Stomach (tissue), 9 donors: ENCODE measurements around the gene WHRN. TPM values are rescaled to one million over a fixed set of nuclear protein-coding genes. Genes with fewer than 3 reads are reported as not detected.

Experiments
- DNase-seq, 2 donors: peaks; one replicate each; pipeline versions ENCODE4 v3.0.0 to v3.0.0-alpha.2; 2013 to 2019
- H3K27ac ChIP-seq, 5 donors: fragments of 200-600 bp in 4 of 5; sonication (generic) in 4 of 5; one replicate each; pipeline ENCODE4 v1.5.1; 2013 to 2019; ENCODE audit warnings: mild to moderate bottlenecking in 1 of 5, moderate library complexity in 1 of 5
- H3K27me3 ChIP-seq, 3 donors: fragments of 200-600 bp; sonication (generic); one replicate each; pipeline ENCODE4 v1.5.1; 2017 to 2019; ENCODE audit warnings: mixed run types in 1 of 3
- H3K36me3 ChIP-seq, 4 donors: fragments of 200-600 bp; sonication (generic); 1 replicate in 3 of 4; 2 replicates in 1 of 4; pipeline ENCODE4 v1.5.1; 2016 to 2019
- H3K4me1 ChIP-seq, 4 donors: fragments of 200-600 bp; sonication (generic); one replicate each; pipeline ENCODE4 v1.5.1; 2016 to 2019
- H3K4me3 ChIP-seq, 4 donors: fragments of 200-600 bp; sonication (generic) in 3 of 4; one replicate each; pipeline ENCODE4 v1.5.1; 2016 to 2019; ENCODE audit warnings: mild to moderate bottlenecking in 1 of 4
- H3K9me3 ChIP-seq, 4 donors: fragments of 200-600 bp; sonication (generic); one replicate each; pipeline ENCODE4 v1.5.1; 2016 to 2019
- EP300 ChIP-seq: sonication (generic); formaldehyde crosslinking; IDR thresholded peaks from one replicate; pipeline ENCODE4 v1.6.1; 2017; ENCODE audit warnings: antibody characterized with exemption
- POLR2A ChIP-seq, 4 donors: fragments of 450-650 bp; IDR thresholded peaks; one replicate each; pipeline ENCODE4 v1.6.1; 2016; ENCODE audit warnings: antibody characterized with exemption in 4 of 4, control low read depth in 2 of 4, mild to moderate bottlenecking in 1 of 4, moderate library complexity in 1 of 4
- POLR2AphosphoS5 ChIP-seq, 3 donors: sonication (generic); formaldehyde crosslinking; IDR thresholded peaks; one replicate each; pipeline ENCODE4 v1.6.1; 2016; ENCODE audit warnings: antibody characterized with exemption in 3 of 3
- WGBS, 5 donors: extraction: QIAGEN DNeasy Blood & Tissue Kit in 3 of 5; methylation state at CpG; one replicate each; pipeline versions ENCODE4 v1.1.5 to v1.1.7; 2013 to 2018; 5-methylcytosine and 5-hydroxymethylcytosine counted together
- intact Hi-C: fragments of 100-400 bp; cut with DNase I; formaldehyde crosslinking; loops from one replicate; pipeline ENCODE4 v1.15.1; 2023; ENCODE audit warnings: low total_unique reads
- polyA plus RNA-seq, 3 donors: library from polyadenylated mRNA; stranded (reverse); fragments of 200-250 nt; gene quantifications; one replicate each; pipeline ENCODE4 v1.2.3, GENCODE V29; 2013
- total RNA-seq, 5 donors: library from RNA; depleted of rRNA; stranded (reverse); fragments of >200 nt; gene quantifications; one replicate each; pipeline versions ENCODE4 v1.1.0 to v1.2.3, GENCODE V29; 2014 to 2016
- TF ChIP-seq, protein P1 (sequence below), 7 experiments: fragments of 450-650 bp in 4 of 7; fragments of 200-600 bp in 3 of 7; sonication (generic) in 3 of 7; IDR thresholded peaks; one replicate each; pipeline ENCODE4 v1.5.1; 2016 to 2019; ENCODE audit warnings: antibody characterized with exemption in 7 of 7, control low read depth in 2 of 7, mild to moderate bottlenecking in 1 of 7
- donor health status: healthy with polysubstance abuse.
- donor health status: Bipolar disorder and iron deficiency.
- donor health status: healthy.

WHRN gene
- total and polyA plus RNA-seq, 8 donors, result 2.3 to 70.1 (median 4.8) TPM

DNA sequence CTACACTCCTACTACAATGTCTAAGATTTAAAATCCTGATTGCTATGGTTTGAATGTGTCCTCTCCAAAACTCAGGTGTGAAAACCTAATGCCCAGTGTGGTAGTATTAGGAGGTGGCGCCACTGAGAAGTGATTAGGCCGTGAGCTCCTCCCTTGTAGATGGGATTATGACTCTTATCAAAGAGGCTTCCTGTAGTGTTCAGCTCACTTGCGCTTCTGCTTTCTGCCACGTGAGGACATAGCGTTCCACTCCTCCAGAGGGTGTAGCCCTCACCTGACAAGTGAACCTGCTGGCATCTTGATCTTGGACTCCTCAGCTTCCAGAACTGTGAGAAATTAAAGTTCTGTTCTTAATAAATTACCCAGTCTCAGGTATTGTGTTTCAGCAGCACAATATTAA lies 33.0 kb upstream of the WHRN start:
- DNase-seq, result peak; percentile 30 to 41
- Histone ChIP-seq H3K27me3 (no peaks in the 10 kb centered on the region), H3K4me3 (no peak overlapping the region), H3K4me1 (no peaks in the 10 kb centered on the region), H3K36me3 (no peaks in the 10 kb centered on the region), H3K9me3 (no peaks in the 10 kb centered on the region), H3K27ac (no peak overlapping the region)
- intact Hi-C loops, result no loop called here
- WGBS, 5 donors, result 16 to 35% (median 23%) methylated on average over 5 of the region's 5 CpGs
- TF ChIP-seq POLR2A (IDR thresholded peaks at IDR 0.05) (no peak), EP300 (no peak), POLR2AphosphoS5 (IDR thresholded peaks at IDR 0.05) (no peak)
- TF ChIP-seq, protein P1, sequence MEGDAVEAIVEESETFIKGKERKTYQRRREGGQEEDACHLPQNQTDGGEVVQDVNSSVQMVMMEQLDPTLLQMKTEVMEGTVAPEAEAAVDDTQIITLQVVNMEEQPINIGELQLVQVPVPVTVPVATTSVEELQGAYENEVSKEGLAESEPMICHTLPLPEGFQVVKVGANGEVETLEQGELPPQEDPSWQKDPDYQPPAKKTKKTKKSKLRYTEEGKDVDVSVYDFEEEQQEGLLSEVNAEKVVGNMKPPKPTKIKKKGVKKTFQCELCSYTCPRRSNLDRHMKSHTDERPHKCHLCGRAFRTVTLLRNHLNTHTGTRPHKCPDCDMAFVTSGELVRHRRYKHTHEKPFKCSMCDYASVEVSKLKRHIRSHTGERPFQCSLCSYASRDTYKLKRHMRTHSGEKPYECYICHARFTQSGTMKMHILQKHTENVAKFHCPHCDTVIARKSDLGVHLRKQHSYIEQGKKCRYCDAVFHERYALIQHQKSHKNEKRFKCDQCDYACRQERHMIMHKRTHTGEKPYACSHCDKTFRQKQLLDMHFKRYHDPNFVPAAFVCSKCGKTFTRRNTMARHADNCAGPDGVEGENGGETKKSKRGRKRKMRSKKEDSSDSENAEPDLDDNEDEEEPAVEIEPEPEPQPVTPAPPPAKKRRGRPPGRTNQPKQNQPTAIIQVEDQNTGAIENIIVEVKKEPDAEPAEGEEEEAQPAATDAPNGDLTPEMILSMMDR (IDR thresholded peaks at IDR 0.05), result no peak

DNA sequence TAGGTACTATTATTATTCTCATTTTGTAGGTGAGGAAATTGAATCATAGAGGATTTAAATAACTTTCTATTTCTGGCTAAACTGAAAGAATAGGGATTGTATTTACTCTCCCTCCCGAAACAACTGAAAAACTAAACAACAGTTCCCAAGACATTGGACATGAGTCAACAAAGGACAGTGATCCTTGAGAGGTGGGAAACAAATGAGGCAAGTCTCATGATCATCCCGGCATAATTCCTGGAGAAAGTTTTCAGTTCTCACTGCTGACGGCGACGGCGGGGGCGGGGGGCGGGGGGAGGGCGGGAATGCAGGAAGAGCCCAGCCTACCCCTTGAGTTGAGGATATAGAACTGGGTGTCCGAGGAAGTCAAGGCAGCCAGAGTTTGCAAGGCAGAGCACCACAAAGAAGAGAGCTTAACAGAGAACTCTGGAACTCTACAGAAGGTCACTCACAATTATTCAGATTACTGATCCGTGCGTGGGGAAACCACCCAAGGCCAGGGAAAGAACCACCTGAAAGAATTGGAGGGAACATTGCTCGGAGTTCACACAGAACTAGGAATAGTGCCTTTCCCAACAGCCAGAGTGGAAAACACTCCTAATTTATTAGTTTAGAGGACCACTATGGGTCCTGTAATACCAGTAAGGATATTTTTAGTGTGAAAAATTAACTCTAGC lies 27.4 kb upstream of the WHRN start:
- Histone ChIP-seq H3K27me3 (no peaks in the 10 kb centered on the region), H3K9me3 (no peaks in the 10 kb centered on the region), H3K4me1 (no peaks in the 10 kb centered on the region), H3K4me3 (peak overlapping the region in 2 of 4 donors; percentile 9 to 11), H3K27ac (no peak overlapping the region), H3K36me3 (no peaks in the 10 kb centered on the region)
- 22 to 37% (median 28%) methylated on average over 13 of the region's 13 CpGs for WGBS, 5 donors
- intact Hi-C loops, result no loop called here
- TF ChIP-seq POLR2A (IDR thresholded peaks at IDR 0.05), result no peak
- TF ChIP-seq POLR2AphosphoS5 (IDR thresholded peaks at IDR 0.05), result no peak
- TF ChIP-seq EP300, result no peak
- TF ChIP-seq, protein P1 (IDR thresholded peaks at IDR 0.05), result no peak
- no peak for DNase-seq

DNA sequence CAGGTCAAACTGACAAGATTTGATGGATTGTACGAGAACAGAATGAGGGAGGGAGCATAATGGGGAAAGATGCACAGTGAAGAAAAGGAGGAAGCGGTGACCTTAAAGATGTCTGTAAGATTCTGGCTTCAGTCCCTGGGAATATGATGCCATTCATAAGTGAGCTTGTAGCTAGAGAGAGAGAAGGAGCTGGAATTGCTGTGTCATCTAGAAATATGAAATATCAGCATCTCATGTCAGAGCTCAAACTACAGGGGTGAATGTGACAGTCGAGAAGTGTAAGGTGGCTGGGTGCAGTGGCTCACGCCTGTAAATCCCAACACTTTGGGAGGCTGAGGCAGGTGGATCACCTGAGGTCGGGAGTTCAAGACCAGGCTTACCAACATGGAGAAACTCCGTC lies 24.0 kb upstream of the WHRN start:
- intact Hi-C loops, result no loop called here
- 85 to 94% (median 92%) methylated on average over 6 of the region's 6 CpGs for WGBS, 5 donors

DNA sequence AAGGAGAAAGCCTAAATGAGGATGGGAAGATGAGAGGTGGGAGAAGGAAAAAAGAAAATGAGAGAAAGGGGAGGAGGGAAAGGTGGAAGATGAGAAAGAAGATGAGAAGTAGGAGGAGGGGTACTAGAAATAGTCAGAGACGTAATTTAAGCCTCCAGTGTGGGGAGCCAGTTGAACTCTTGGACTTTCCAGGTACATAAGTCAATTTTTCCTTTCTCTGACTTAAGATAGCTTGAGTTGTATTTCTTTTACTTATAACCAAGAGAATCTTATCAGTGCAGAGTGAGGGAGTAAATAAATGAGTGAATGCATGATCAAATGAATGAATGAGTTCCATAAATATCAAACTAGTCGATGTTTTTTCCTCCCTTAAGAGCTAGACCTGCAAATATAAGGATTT lies 21.5 kb upstream of the WHRN start:
- no peaks in the 10 kb centered on the region for H3K27me3 ChIP-seq
- H3K4me1 ChIP-seq, result no peaks in the 10 kb centered on the region
- TF ChIP-seq POLR2AphosphoS5 (IDR thresholded peaks at IDR 0.05) (no peak), POLR2A (IDR thresholded peaks at IDR 0.05) (no peak), EP300 (no peak)
- TF ChIP-seq, protein P1 (IDR thresholded peaks at IDR 0.05), result no peak
- DNase-seq, result no peak
- H3K4me3 ChIP-seq, result no peak overlapping the region
- no peaks in the 10 kb centered on the region for H3K36me3 ChIP-seq
- intact Hi-C loops, result no loop called here
- no peaks in the 10 kb centered on the region for H3K9me3 ChIP-seq
- no peak overlapping the region for H3K27ac ChIP-seq
- 30 to 57% (median 40%) methylated on average over 2 of the region's 2 CpGs for WGBS, 5 donors

More for the DNA sequence above, 24.0 kb upstream of the WHRN start:
- H3K4me1 ChIP-seq, result no peaks in the 10 kb centered on the region
- no peaks in the 10 kb centered on the region for H3K36me3 ChIP-seq
- H3K4me3 ChIP-seq, result no peak overlapping the region
- TF ChIP-seq POLR2AphosphoS5 (IDR thresholded peaks at IDR 0.05) (no peak), EP300 (no peak), POLR2A (IDR thresholded peaks at IDR 0.05) (no peak)
- TF ChIP-seq, protein P1 (IDR thresholded peaks at IDR 0.05), result no peak
- no peaks in the 10 kb centered on the region for H3K9me3 ChIP-seq
- DNase-seq, result no peak
- no peaks in the 10 kb centered on the region for H3K27me3 ChIP-seq
- H3K27ac ChIP-seq, result no peak overlapping the region
